ENCODE results near the gene TMEM150C.

TMEM150C gene

GRCh38 chr4:82450966-82451755, 110.6 kb downstream of the TMEM150C start:
- CTCF ChIA-PET, result interaction anchor here (1.1 to 2.1 kb wide), 5 partner anchors 10 to 288 kb away, joined by 4 to 11 read pairs (median 4); partner anchors contain the start of gene HNRNPDL
- DNase-seq (ENCODE audit: extremely low spot score), result no peak
- POLR2A ChIA-PET, result interaction anchor here (1.1 kb wide), 1 partner anchor 20 kb away, joined by 6 read pairs; no protein-coding TSS in a partner anchor
- no peak for TF ChIP-seq CTCF (IDR thresholded peaks at IDR 0.05; ENCODE audit: control extremely low read depth, extremely low read depth, low read depth, missing control alignments)

GRCh38 chr4:82447886-82448285, 113.9 kb downstream of the TMEM150C start:
- TF ChIP-seq CTCF (IDR thresholded peaks at IDR 0.05; ENCODE audit: control extremely low read depth, extremely low read depth, low read depth, missing control alignments), result no peak
- ChIA-PET CTCF (interaction anchor here (1.5 kb wide), 1 partner anchor 19 kb away, joined by 4 read pairs; no protein-coding TSS in a partner anchor), POLR2A (no interaction called here)
- DNase-seq (ENCODE audit: extremely low spot score), result no peak

GRCh38 chr4:82439088-82439487, 122.7 kb downstream of the TMEM150C start:
- DNase-seq (ENCODE audit: extremely low spot score), result no peak
- ChIA-PET POLR2A (interaction anchor here (1.5 kb wide), 1 partner anchor 10 kb away, joined by 4 read pairs; no protein-coding TSS in a partner anchor), CTCF (interaction anchor here (1.1 to 2.2 kb wide), 5 partner anchors 8 to 300 kb away, joined by 3 to 10 read pairs (median 4); no protein-coding TSS in a partner anchor)
- TF ChIP-seq CTCF (IDR thresholded peaks at IDR 0.05; ENCODE audit: control extremely low read depth, extremely low read depth, low read depth, missing control alignments), result no peak

- no peak for DNase-seq (ENCODE audit: extremely low spot score)
- CTCF ChIA-PET, result interaction anchor here (1.0 to 2.2 kb wide), 6 partner anchors 9 to 302 kb away, joined by 3 to 10 read pairs (median 3); no protein-coding TSS in a partner anchor
- TF ChIP-seq CTCF (IDR thresholded peaks at IDR 0.05; ENCODE audit: control extremely low read depth, extremely low read depth, low read depth, missing control alignments), result no peak
- POLR2A ChIA-PET, result no interaction called here
Measured at GRCh38 chr4:82437285-82438005, 124.3 kb downstream of the TMEM150C start.

GRCh38 chr4:82436780-82437179, 125.0 kb downstream of the TMEM150C start:
- POLR2A ChIA-PET, result interaction anchor here (0.6 to 0.7 kb wide), 2 partner anchors 450 to 456 kb away, joined by 3 to 4 read pairs; no protein-coding TSS in a partner anchor
- CTCF ChIA-PET, result interaction anchor here (1.0 to 2.0 kb wide), 4 partner anchors 8 to 65 kb away, joined by 3 to 4 read pairs (median 3); no protein-coding TSS in a partner anchor

More at GRCh38 chr4:82436780-82437179, 125.0 kb downstream of the TMEM150C start:
- no peak for DNase-seq (ENCODE audit: extremely low spot score)
- no peak for TF ChIP-seq CTCF (IDR thresholded peaks at IDR 0.05; ENCODE audit: control extremely low read depth, extremely low read depth, low read depth, missing control alignments)

All from GM10248 (cell line).